Limb (tissue), 2 donors: ENCODE measurements around the gene TARP.
"Not testable (repeated sequence)": the region's sequence is repeated elsewhere in the genome, so short reads cannot be mapped to it uniquely, and the experiment has no call there.

ENCODE experiments used
- DNase-seq, 2 donors: peaks; one replicate each; pipeline ENCODE4 v3.0.0-alpha.2; 2016; ENCODE audit errors: extremely low spot score in 2 of 2

Gene TARP

DNA sequence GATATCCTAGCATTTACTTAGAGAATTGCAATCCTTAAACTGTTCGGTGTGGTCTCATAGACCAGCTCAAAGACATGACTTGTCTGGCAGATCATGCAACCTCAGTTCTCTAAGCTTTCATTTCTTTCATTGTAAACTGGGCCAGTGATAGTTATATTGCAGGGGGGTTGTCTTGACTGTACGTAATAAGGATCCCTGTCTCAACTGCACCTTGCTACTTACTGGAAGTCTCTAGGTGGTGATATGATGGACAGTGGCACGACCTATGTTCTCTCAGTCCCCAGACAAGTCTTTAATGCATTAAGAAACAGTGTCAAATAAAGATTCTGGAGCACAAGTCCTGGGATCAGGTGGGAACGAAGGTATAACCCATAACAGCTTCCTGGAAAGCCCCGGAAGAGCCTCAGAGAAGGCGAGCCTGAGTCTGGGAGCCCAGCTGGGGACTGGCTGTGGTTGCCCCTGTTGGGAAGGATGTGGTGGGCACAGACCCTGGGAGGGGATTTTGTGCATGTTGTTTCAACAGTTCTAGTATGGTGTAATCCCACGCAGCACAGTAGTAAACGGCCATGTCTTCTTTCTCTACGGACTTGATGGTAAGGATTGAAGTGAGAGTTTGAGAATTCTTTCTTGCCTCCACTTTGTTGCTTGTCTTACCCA is 26.0 kb upstream of the TARP start:
- DNase-seq = no peak

GRCh38 chr7:38296059-38296857 is 22.8 kb upstream of the TARP start:
- DNase-seq = no peak

GRCh38 chr7:38294926-38295325 is 21.5 kb upstream of the TARP start:
- no peak for DNase-seq

DNA sequence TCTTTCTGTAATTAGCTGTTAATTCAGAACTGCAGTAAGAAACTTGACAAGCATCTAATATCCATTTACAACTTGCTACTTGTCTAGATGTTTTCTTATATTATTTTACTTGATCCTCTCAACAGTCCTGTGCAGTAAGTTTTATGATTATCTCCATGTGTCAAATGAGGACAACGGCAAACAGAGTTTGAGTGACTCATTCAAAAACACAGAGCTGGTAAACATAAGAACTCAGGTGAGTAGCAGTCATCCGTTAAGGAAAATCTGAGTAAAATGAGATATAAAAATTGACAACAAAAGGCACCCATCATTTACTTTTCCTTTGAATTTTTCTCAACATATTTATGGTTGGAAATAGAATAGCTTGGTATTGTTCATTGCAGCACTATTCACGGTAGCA is 19.0 kb upstream of the TARP start:
- no peak for DNase-seq

DNA sequence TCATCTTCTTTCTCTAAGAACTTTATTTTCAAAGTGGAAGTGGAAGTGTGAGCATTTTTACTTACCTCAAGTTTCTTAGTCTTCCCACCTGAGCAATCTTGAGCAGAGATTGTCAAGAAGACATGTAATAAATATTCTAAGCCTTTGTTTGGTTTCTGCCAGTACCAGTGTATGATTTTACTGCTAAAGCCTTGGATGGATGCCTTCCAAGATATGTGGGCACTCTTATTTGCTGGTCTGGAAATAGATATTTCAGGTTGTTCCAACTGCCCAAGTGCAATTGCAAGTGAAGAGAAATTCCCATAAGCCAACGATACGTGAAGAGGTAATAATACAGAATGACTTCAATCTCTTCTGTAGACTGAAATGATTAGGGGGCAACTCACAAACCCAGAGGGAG is 18.2 kb upstream of the TARP start:
- no peak for DNase-seq

- DNase-seq = no peak
Observed at GRCh38 chr7:38291117-38291647, 17.7 kb upstream of the TARP start.

GRCh38 chr7:38284553-38284952 is 11.1 kb upstream of the TARP start:
- DNase-seq = no peak

GRCh38 chr7:38283809-38284208 is 10.4 kb upstream of the TARP start:
- DNase-seq = no peak

DNA sequence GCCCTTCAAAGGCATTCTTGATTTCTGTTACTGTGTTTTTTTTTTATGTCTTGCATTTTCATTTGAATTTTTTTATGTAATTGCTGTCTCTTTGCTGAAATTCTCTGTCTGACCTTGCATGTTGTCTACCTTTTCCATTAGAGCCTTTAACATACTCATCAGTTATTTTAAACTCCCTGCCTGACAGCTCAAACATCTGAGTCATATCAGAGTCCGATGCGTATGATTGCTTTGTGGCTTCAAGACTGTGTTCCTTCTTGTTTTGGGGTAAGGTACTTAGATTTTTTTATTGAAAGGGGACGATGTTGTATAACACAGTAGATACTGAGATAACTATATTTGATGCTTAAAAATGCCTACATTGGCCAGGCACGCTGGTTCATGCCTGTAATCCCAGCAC is 9.7 kb upstream of the TARP start:
- no peak for DNase-seq

DNA sequence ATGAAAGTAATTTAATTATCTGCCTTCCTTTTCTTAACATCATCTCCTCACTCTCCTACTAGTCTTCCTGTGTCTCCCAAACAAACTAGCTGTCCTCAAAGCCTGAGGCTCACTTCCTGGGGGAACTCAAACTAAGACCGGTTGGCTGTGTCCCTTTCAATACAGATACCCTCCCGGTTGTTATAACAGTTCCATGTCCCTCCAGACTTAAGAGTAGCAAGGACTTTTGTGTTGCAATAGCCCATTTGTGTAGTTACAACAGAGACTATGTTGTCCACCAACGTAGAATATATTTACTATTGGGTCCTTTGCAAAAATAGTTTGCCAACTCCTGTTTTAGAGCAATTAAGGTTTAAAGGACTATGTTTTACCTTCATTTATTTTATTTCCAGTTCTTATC is 8.6 kb upstream of the TARP start:
- no peak for DNase-seq

GRCh38 chr7:38281266-38281665 is 7.8 kb upstream of the TARP start:
- no peak for DNase-seq

- DNase-seq = no peak
Observed at GRCh38 chr7:38280707-38281106, 7.3 kb upstream of the TARP start.

GRCh38 chr7:38280000-38280399 is 6.6 kb upstream of the TARP start:
- DNase-seq = no peak

- DNase-seq = no peak
Observed at GRCh38 chr7:38276096-38276877, 2.9 kb upstream of the TARP start.

DNA sequence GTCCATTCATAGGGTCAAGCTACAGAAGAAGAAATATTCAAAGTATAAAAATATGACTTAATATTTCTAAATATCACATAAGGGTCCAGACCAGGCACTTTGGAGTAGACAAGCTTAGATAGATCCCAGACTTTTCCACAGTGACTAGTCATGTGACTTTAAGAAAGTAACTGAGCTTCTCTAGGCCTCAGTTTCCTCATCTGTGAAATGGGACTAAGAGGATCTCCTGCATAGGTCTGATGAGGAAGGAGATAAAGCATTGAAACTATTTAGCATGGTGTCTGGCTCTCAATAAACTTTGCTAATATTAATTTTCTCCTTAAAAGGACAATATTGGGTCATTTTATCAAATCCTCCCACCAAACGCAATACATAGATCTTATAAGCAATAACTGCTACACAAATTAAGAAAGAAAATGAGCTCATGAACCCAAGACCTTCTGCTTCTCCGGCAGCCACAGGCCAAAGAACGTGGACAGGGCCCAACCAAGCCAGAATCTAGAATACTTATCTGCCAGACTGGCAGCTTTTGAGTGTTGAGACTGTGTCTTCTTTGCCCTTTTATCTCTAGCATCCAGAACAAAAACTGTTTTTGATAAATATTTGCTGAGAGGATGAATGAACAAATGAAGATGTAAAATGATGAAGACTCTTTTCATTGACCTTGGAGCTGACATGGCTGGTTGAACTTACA is 1.6 kb upstream of the TARP start:
- DNase-seq = no peak

DNA sequence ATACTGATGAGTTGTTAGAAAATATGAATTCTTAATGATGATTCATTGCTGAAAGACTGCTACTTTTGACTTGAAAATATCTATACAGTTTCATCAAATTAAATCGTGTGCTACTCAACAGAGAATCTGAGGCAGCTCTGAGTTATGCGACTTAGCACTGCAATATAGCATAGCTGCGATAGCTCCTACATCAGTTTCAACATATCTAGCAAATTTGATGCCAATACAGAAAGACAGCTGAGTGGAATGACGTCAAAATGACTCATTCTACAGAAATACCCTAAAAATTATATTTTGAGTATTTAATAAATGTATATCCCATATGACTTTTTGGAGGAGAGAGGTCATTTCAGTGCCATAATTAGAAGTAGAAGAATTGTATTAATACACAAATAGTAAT is 1.1 kb upstream of the TARP start:
- DNase-seq = no peak

DNA sequence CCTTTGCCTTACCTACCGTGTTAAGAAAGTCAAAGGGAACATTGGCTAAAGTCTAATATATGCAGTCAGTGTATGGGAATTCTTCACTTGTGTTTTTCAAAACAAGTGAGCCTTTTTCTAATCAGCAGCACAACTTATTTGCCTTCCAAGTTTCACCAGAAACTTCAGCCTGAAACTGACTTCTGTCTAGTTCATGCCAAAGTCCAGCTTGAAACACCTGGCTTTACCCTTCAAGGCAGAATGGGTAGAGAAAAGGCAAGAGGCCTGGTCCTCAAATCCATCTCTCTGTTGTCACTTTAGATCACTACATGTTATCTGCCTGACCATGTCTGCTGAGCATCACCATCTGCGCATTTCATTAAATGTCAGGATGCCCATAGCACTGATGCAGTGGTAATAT is 3.0 kb downstream of the TARP start:
- not testable (repeated sequence) for DNase-seq

DNA sequence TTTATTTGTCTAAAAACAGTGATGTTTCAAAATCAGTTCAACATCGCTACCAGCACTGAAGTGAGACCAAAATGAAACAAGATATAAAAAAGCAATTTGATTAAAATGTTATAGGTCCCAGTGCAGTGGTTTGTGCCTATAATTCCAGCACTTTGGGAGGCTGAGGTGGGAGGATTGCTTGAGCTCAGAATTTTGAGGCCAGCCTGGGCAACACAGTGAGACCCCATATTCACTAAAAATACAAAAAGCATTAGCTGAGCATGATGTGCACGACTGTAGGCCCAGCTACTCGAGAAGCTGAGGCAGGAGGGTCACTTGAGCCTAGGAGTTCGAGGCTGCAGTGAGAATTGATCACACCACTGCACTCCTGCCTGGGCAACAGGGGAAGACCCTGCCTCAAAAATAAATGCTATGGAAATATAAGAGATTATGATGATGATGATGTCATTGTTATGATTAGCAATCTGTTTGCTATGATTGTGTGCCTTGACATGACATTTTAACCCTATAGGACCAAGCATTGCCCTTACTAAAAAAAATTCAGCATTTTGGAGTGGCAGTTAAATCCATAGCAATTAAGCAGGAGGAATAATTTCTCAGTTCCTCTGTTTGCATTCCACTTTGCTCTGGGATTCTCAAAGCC is 3.6 kb downstream of the TARP start:
- DNase-seq = not testable (repeated sequence)

DNA sequence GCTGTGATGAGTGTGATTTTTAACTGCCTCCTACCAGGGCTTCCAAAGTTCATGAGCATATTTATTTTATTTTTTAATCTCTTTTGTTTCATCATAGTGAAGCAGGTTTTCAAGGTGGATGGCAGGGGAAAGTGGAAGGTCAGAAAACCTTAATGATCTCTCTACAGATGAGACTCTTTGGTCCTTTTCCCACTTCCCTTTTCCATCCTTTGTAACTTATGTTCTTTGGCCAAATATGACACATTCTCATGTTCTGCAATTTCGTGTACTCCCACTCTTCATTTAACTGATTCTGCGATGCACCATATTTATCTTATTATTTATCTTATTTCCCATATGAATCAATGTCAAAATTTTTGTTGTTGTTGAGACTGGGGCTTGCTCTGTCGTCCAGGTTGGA is 7.5 kb downstream of the TARP start:
- DNase-seq = not testable (repeated sequence)

DNA sequence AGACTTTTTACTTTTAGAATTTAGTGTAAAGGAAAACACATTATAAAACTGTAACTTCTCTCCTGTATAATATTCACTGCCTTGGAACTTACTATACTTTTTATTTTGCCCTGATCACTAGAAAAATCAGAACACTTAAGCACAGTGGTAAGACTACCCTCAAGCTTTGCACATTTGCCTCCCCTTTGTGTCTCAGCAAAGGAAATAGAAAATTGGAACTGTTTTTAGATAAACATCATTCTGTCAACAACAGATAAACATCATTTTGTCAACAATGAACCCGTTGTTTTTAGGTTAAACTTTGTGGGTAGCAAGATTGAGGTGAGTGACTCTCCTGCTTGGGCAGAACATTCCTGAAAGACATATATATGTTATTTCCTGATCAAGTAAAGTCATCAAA is 8.8 kb downstream of the TARP start:
- not testable (repeated sequence) for DNase-seq

GRCh38 chr7:38263274-38263673 is 10.2 kb downstream of the TARP start:
- DNase-seq = not testable (repeated sequence)
